Measurements from ENCODE around the gene KLHL8. TPM values are rescaled to one million over a fixed set of nuclear protein-coding genes. Genes with fewer than 3 reads are reported as not detected.

The KLHL8 gene
- total RNA-seq, 1 experiment from 2014 or later: 15.4 TPM

DNA sequence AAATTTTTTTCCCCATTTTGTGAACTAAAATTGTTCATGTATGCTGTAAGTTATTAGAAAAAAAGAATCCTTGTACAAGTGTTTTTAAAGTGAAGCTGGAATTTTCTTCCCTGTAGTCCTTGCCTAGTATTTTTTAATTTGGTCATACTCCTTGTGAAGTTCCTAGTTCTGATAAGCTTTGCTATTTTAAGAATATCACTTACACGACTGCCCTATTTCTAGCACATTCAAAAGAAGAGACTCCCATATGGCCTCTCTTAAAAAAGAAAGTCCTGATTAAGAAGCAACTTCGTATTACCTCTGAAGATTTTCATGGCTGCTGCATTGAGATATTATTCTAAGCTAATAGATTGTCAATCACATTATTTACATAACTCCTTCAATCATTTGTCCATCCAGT is 87.2 kb downstream of the KLHL8 start:
- POLR2A ChIA-PET (ENCODE audit: low non-redundant PET): interaction anchor here (0.6 kb wide), 1 partner anchor 211 kb away, joined by 3 read pairs; no protein-coding TSS in a partner anchor
- H3K9me3 ChIP-seq (ENCODE audit: low read depth, low read length, poor library complexity, severe bottlenecking): no peaks in the 10 kb centered on the region
- TF ChIP-seq, protein P1, sequence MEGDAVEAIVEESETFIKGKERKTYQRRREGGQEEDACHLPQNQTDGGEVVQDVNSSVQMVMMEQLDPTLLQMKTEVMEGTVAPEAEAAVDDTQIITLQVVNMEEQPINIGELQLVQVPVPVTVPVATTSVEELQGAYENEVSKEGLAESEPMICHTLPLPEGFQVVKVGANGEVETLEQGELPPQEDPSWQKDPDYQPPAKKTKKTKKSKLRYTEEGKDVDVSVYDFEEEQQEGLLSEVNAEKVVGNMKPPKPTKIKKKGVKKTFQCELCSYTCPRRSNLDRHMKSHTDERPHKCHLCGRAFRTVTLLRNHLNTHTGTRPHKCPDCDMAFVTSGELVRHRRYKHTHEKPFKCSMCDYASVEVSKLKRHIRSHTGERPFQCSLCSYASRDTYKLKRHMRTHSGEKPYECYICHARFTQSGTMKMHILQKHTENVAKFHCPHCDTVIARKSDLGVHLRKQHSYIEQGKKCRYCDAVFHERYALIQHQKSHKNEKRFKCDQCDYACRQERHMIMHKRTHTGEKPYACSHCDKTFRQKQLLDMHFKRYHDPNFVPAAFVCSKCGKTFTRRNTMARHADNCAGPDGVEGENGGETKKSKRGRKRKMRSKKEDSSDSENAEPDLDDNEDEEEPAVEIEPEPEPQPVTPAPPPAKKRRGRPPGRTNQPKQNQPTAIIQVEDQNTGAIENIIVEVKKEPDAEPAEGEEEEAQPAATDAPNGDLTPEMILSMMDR (conservative IDR thresholded peaks at IDR 0.05; ENCODE audit: low read depth, low read length): no peak
- TF ChIP-seq EZH2 (IDR thresholded peaks at IDR 0.05; ENCODE audit: borderline replicate concordance, low read depth, low read length, poor library complexity, severe bottlenecking): no peak
- intact Hi-C loops (cut with micrococcal nuclease; ENCODE audit: unreplicated experiment): no loop called here
- CTCF ChIA-PET: no interaction called here
- H3K36me3 ChIP-seq (ENCODE audit: insufficient read depth, low read length, poor library complexity, severe bottlenecking): peaks cover 70% of the 10 kb centered on the region
- BruUV-seq (replicated peaks): no TSS peak
- no peak overlapping the region for H3K27ac ChIP-seq (ENCODE audit: low read depth, low read length, poor library complexity, severe bottlenecking)
- H3K4me1 ChIP-seq (ENCODE audit: insufficient read depth, low read length, poor library complexity, severe bottlenecking): peaks cover 9% of the 10 kb centered on the region
- no peaks in the 10 kb centered on the region for H3K27me3 ChIP-seq (replicated peaks; ENCODE audit: insufficient read depth, low read depth, low read length, poor library complexity)
- DNase-seq (ENCODE audit: low spot score): no peak
- H3K4me3 ChIP-seq (ENCODE audit: low read depth, low read length, poor library complexity, severe bottlenecking): no peak overlapping the region

DNA sequence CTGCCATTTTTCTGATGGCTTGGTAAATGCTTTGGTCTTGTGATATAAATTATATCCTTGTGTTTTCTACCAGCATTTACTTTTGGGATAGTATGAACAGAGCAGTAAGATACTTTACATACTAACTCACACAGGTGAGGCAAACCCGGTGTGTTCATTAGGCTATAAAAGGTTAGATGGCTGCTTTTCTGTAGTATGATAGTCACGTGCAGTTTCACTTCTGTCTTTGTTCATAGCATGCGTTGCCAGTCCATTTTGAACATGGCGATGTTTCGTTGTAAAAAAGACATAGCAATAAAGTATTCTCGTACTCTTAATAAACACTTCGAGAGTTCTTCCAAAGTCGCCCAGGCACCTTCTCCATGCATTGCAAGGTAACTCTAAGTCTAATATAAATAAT is 88.4 kb downstream of the KLHL8 start:
- Histone ChIP-seq H3K36me3 (ENCODE audit: insufficient read depth, low read length, poor library complexity, severe bottlenecking) (peaks cover 74% of the 10 kb centered on the region), H3K27ac (ENCODE audit: low read depth, low read length, poor library complexity, severe bottlenecking) (no peak overlapping the region), H3K27me3 (replicated peaks; ENCODE audit: insufficient read depth, low read depth, low read length, poor library complexity) (no peaks in the 10 kb centered on the region), H3K4me1 (ENCODE audit: insufficient read depth, low read length, poor library complexity, severe bottlenecking) (peaks cover 9% of the 10 kb centered on the region), H3K9me3 (ENCODE audit: low read depth, low read length, poor library complexity, severe bottlenecking) (no peaks in the 10 kb centered on the region), H3K4me3 (ENCODE audit: low read depth, low read length, poor library complexity, severe bottlenecking) (no peak overlapping the region)
- no peak for DNase-seq (ENCODE audit: low spot score)
- TF ChIP-seq EZH2 (IDR thresholded peaks at IDR 0.05; ENCODE audit: borderline replicate concordance, low read depth, low read length, poor library complexity, severe bottlenecking): no peak
- TF ChIP-seq, protein P1 (conservative IDR thresholded peaks at IDR 0.05; ENCODE audit: low read depth, low read length): no peak
- intact Hi-C loops (cut with micrococcal nuclease; ENCODE audit: unreplicated experiment): no loop called here
- ChIA-PET POLR2A (ENCODE audit: low non-redundant PET) (no interaction called here), CTCF (no interaction called here)
- no TSS peak for BruUV-seq (replicated peaks)

DNA sequence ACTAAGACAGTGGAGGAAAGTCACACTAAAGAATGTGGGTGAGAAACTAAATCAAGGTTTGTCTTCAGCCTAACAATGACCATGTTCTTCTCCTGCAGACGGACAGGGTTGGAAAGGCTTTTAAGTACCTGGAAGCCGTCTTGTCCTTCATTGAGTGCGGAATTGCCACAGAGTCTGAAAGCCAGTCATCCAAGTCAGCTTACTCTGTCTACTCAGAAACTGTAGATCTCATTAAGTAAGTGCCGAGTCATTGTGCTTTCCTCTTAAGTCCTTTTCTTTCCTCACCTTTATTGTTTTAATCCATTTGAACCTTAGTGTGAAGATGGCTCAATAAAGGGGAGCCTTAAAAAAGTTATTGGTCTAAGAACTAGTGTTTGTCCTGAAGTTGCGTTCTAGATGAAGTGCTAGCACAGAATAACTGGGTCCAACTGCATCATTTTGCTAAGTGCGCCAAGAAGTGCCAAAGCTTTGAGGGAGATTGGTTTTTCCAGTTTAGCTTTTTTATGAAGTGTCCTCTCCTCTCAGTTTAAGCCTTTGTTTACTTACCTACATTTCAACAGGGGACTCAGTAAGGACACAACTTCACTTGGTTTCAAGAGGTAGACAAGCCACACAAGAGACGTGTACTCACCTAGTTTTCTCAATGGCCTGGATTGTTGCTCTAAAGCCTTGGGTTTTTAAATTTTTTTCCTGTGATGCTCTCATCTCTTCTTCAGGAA is 89.3 kb downstream of the KLHL8 start:
- CTCF ChIA-PET: no interaction called here

More for the DNA sequence above, 89.3 kb downstream of the KLHL8 start:
- H3K4me3 ChIP-seq (ENCODE audit: low read depth, low read length, poor library complexity, severe bottlenecking): no peak overlapping the region
- H3K36me3 ChIP-seq (ENCODE audit: insufficient read depth, low read length, poor library complexity, severe bottlenecking): peaks cover 71% of the 10 kb centered on the region
- TF ChIP-seq EZH2 (IDR thresholded peaks at IDR 0.05; ENCODE audit: borderline replicate concordance, low read depth, low read length, poor library complexity, severe bottlenecking): no peak
- TF ChIP-seq, protein P1 (conservative IDR thresholded peaks at IDR 0.05; ENCODE audit: low read depth, low read length): no peak
- no TSS peak for BruUV-seq (replicated peaks)
- POLR2A ChIA-PET (ENCODE audit: low non-redundant PET): no interaction called here
- H3K9me3 ChIP-seq (ENCODE audit: low read depth, low read length, poor library complexity, severe bottlenecking): no peaks in the 10 kb centered on the region
- no peak overlapping the region for H3K27ac ChIP-seq (ENCODE audit: low read depth, low read length, poor library complexity, severe bottlenecking)
- no peaks in the 10 kb centered on the region for H3K27me3 ChIP-seq (replicated peaks; ENCODE audit: insufficient read depth, low read depth, low read length, poor library complexity)
- no peak for DNase-seq (ENCODE audit: low spot score)
- intact Hi-C loops (cut with micrococcal nuclease; ENCODE audit: unreplicated experiment): no loop called here
- peaks cover 9% of the 10 kb centered on the region for H3K4me1 ChIP-seq (ENCODE audit: insufficient read depth, low read length, poor library complexity, severe bottlenecking)
